Endothelial cell (in vitro differentiated cells): Measurements from ENCODE around the gene HEPHL1. TPM values are rescaled to one million over a fixed set of nuclear protein-coding genes. Genes with fewer than 3 reads are reported as not detected.

Experiments
- DNase-seq: peaks from one replicate; pipeline ENCODE4 v3.0.0; 2021; ENCODE audit warnings: low spot score
- H3K27ac Mint-ChIP-seq: one replicate; pipeline ENCODE4 v1.8.0; 2021; ENCODE audit warnings: mixed read lengths, inconsistent platforms; ENCODE audit not compliant: unreplicated experiment
- H3K27me3 Mint-ChIP-seq: one replicate; pipeline ENCODE4 v1.8.0; 2021; ENCODE audit warnings: mild to moderate bottlenecking, moderate library complexity, mixed read lengths, inconsistent platforms; ENCODE audit not compliant: unreplicated experiment
- H3K36me3 Mint-ChIP-seq: one replicate; pipeline ENCODE4 v1.8.0; 2021; ENCODE audit warnings: mild to moderate bottlenecking, low read depth, mixed read lengths, inconsistent platforms; ENCODE audit not compliant: unreplicated experiment
- H3K4me1 Mint-ChIP-seq: one replicate; pipeline ENCODE4 v1.8.0; 2021; ENCODE audit warnings: mild to moderate bottlenecking, mixed read lengths, inconsistent platforms; ENCODE audit not compliant: unreplicated experiment
- H3K4me3 Mint-ChIP-seq: one replicate; pipeline ENCODE4 v1.8.0; 2021; ENCODE audit warnings: mild to moderate bottlenecking, mixed read lengths, inconsistent platforms; ENCODE audit not compliant: unreplicated experiment
- H3K9me3 Mint-ChIP-seq: one replicate; pipeline ENCODE4 v1.8.0; 2021; ENCODE audit warnings: mixed read lengths, inconsistent platforms; ENCODE audit not compliant: unreplicated experiment
- CTCF ChIP-seq: fragments of 200-600 bp; sonication (generic); IDR thresholded peaks from one replicate; pipeline ENCODE4 v1.5.0; 2021; ENCODE audit warnings: antibody characterized with exemption; ENCODE audit not compliant: unreplicated experiment
- total RNA-seq: library from RNA; stranded (reverse); fragmentation: NEBNext Ultra II Directional; extraction: Animal tissue kit (Norgen Biotek cat#: 25700); gene quantifications from one replicate; pipeline ENCODE4 v1.2.1, GENCODE V29; 2021; ENCODE audit not compliant: unreplicated experiment

Gene HEPHL1
- total RNA-seq, 1 donor from 2014 or later, result not detected

GRCh38 chr11:94144664-94145063 lies 123.5 kb downstream of the HEPHL1 start:
- no peaks in the 10 kb centered on the region for H3K36me3 Mint-ChIP-seq
- H3K27me3 Mint-ChIP-seq, result no peaks in the 10 kb centered on the region
- peaks cover 12% of the 10 kb centered on the region for H3K4me1 Mint-ChIP-seq
- H3K27ac Mint-ChIP-seq, result no peak overlapping the region
- DNase-seq, result no peak
- H3K9me3 Mint-ChIP-seq, result no peaks in the 10 kb centered on the region
- no peak overlapping the region for H3K4me3 Mint-ChIP-seq
- no peak for TF ChIP-seq CTCF

- Mint-ChIP-seq H3K27ac (no peak overlapping the region), H3K36me3 (no peaks in the 10 kb centered on the region), H3K4me1 (peaks cover 12% of the 10 kb centered on the region), H3K4me3 (no peak overlapping the region), H3K9me3 (no peaks in the 10 kb centered on the region), H3K27me3 (no peaks in the 10 kb centered on the region)
- no peak for TF ChIP-seq CTCF
- no peak for DNase-seq
Measured at GRCh38 chr11:94145431-94145830, 124.3 kb downstream of the HEPHL1 start.

GRCh38 chr11:94145916-94146315 lies 124.8 kb downstream of the HEPHL1 start:
- H3K36me3 Mint-ChIP-seq, result no peaks in the 10 kb centered on the region
- H3K4me3 Mint-ChIP-seq, result no peak overlapping the region
- no peak overlapping the region for H3K27ac Mint-ChIP-seq
- no peaks in the 10 kb centered on the region for H3K9me3 Mint-ChIP-seq
- H3K4me1 Mint-ChIP-seq, result peaks cover 12% of the 10 kb centered on the region
- no peak for TF ChIP-seq CTCF
- H3K27me3 Mint-ChIP-seq, result no peaks in the 10 kb centered on the region
- DNase-seq, result no peak

GRCh38 chr11:94147433-94147845 lies 126.3 kb downstream of the HEPHL1 start:
- no peaks in the 10 kb centered on the region for H3K36me3 Mint-ChIP-seq
- no peak overlapping the region for H3K4me3 Mint-ChIP-seq
- peaks cover 5% of the 10 kb centered on the region for H3K4me1 Mint-ChIP-seq
- TF ChIP-seq CTCF, result no peak
- no peak for DNase-seq
- no peaks in the 10 kb centered on the region for H3K9me3 Mint-ChIP-seq
- no peaks in the 10 kb centered on the region for H3K27me3 Mint-ChIP-seq
- no peak overlapping the region for H3K27ac Mint-ChIP-seq

- no peak for TF ChIP-seq CTCF
- Mint-ChIP-seq H3K9me3 (no peaks in the 10 kb centered on the region), H3K27ac (no peak overlapping the region), H3K4me1 (peaks cover 7% of the 10 kb centered on the region), H3K27me3 (no peaks in the 10 kb centered on the region), H3K4me3 (no peak overlapping the region), H3K36me3 (no peaks in the 10 kb centered on the region)
- no peak for DNase-seq
Measured at GRCh38 chr11:94148189-94148588, 127.0 kb downstream of the HEPHL1 start.
